HUES64 (cell line): Measurements from ENCODE around the gene HMGXB3.
"Not testable (repeated sequence)": the region's sequence is repeated elsewhere in the genome, so short reads cannot be mapped to it uniquely, and the experiment has no call there.

ENCODE experiments used
- H3K27ac ChIP-seq: 2 replicates; pipeline ENCODE4 v1.7.0; 2013; ENCODE audit warnings: low read depth, low read length, inconsistent platforms
- H3K27me3 ChIP-seq: 2 replicates; pipeline ENCODE4 v1.6.1; 2013; ENCODE audit warnings: mild to moderate bottlenecking, low read length; ENCODE audit not compliant: insufficient read depth
- H3K36me3 ChIP-seq: 2 replicates; pipeline ENCODE4 v1.6.1; 2013; ENCODE audit warnings: mild to moderate bottlenecking, low read length; ENCODE audit not compliant: insufficient read depth
- H3K4me1 ChIP-seq: 2 replicates; pipeline ENCODE4 v1.6.1; 2013; ENCODE audit warnings: mild to moderate bottlenecking, low read length, moderate library complexity; ENCODE audit not compliant: insufficient read depth
- H3K4me3 ChIP-seq: 2 replicates; pipeline ENCODE4 v1.5.1; 2013; ENCODE audit warnings: mild to moderate bottlenecking, low read length, moderate library complexity
- H3K9ac ChIP-seq: 2 replicates; pipeline ENCODE4 v1.6.1; 2013; ENCODE audit warnings: mild to moderate bottlenecking, low read depth, low read length
- H3K9me3 ChIP-seq: 2 replicates; pipeline ENCODE4 v1.6.1; 2013; ENCODE audit warnings: low read depth, low read length; ENCODE audit not compliant: insufficient read depth
- WGBS: fragments of 150-250, 120-280 bp; methylation state at CpG from one replicate; pipeline ENCODE4 v1.1.7; 2013; ENCODE audit warnings: missing lambda C conversion rate; 5-methylcytosine and 5-hydroxymethylcytosine counted together

HMGXB3 gene

DNA sequence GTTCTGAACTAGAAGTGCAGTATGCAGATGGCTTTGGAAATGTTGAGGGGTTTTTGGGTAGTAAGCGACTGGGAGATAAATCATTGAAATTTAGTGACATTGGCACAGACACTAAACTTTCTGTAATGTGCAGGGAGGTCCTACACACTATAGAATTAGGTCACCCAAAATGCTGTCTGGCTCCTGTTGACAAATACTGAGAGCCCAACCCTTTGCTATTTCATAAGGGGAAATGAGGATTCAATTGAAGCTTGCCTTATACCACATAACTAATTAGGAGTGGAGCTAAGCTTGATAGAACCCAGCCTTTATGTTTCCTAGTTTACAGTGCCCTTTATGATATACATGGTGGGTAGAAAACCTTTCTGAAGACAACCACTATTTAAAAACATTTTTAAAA is 22.6 kb downstream of the HMGXB3 start:
- peaks cover 96% of the 10 kb centered on the region for H3K36me3 ChIP-seq
- no peak overlapping the region for H3K27ac ChIP-seq
- H3K4me1 ChIP-seq = peaks cover 23% of the 10 kb centered on the region
- no peaks in the 10 kb centered on the region for H3K27me3 ChIP-seq
- WGBS = 95% methylated on average over 1 of the region's 1 CpG
- no peak overlapping the region for H3K4me3 ChIP-seq
- H3K9me3 ChIP-seq = no peaks in the 10 kb centered on the region
- no peak overlapping the region for H3K9ac ChIP-seq

- H3K27me3 ChIP-seq = no peaks in the 10 kb centered on the region
- H3K27ac ChIP-seq = no peak overlapping the region
- no peak overlapping the region for H3K4me3 ChIP-seq
- H3K4me1 ChIP-seq = peaks cover 23% of the 10 kb centered on the region
- H3K9me3 ChIP-seq = no peaks in the 10 kb centered on the region
- H3K36me3 ChIP-seq = peaks cover 92% of the 10 kb centered on the region
- H3K9ac ChIP-seq = no peak overlapping the region
- WGBS = 96% methylated on average over 9 of the region's 9 CpGs
Observed at GRCh38 chr5:150024346-150024984, 23.9 kb downstream of the HMGXB3 start.

GRCh38 chr5:150026682-150027172 is 26.2 kb downstream of the HMGXB3 start:
- H3K27ac ChIP-seq = no peak overlapping the region
- no peak overlapping the region for H3K4me3 ChIP-seq
- H3K9ac ChIP-seq = no peak overlapping the region
- no peaks in the 10 kb centered on the region for H3K9me3 ChIP-seq
- no peaks in the 10 kb centered on the region for H3K27me3 ChIP-seq
- peaks cover 14% of the 10 kb centered on the region for H3K4me1 ChIP-seq
- WGBS = 94% methylated on average over 4 of the region's 4 CpGs
- peaks cover 92% of the 10 kb centered on the region for H3K36me3 ChIP-seq

- peaks cover 92% of the 10 kb centered on the region for H3K36me3 ChIP-seq
Observed at GRCh38 chr5:150028047-150028446, 27.5 kb downstream of the HMGXB3 start.

GRCh38 chr5:150033334-150033733 is 32.8 kb downstream of the HMGXB3 start:
- WGBS = 93% methylated on average over 4 of the region's 4 CpGs
- no peaks in the 10 kb centered on the region for H3K9me3 ChIP-seq
- H3K27me3 ChIP-seq = no peaks in the 10 kb centered on the region
- no peak overlapping the region for H3K9ac ChIP-seq
- H3K4me3 ChIP-seq = no peak overlapping the region
- H3K27ac ChIP-seq = no peak overlapping the region
- H3K4me1 ChIP-seq = no peaks in the 10 kb centered on the region
- H3K36me3 ChIP-seq = peaks cover 97% of the 10 kb centered on the region

More at GRCh38 chr5:150028047-150028446, 27.5 kb downstream of the HMGXB3 start:
- H3K27ac ChIP-seq, H3K9me3 ChIP-seq, H3K27me3 ChIP-seq, H3K9ac ChIP-seq, H3K4me3 ChIP-seq, H3K4me1 ChIP-seq: not testable (repeated sequence)
- WGBS = no CpG with 5 or more reads among the region's 1 CpG

- H3K4me1 ChIP-seq = no peaks in the 10 kb centered on the region
- no peaks in the 10 kb centered on the region for H3K9me3 ChIP-seq
- no peak overlapping the region for H3K27ac ChIP-seq
- no peak overlapping the region for H3K9ac ChIP-seq
- H3K36me3 ChIP-seq = peaks cover 100% of the 10 kb centered on the region
- 94% methylated on average over 4 of the region's 4 CpGs for WGBS
- H3K27me3 ChIP-seq = no peaks in the 10 kb centered on the region
- H3K4me3 ChIP-seq = no peak overlapping the region
Observed at GRCh38 chr5:150034662-150035061, 34.1 kb downstream of the HMGXB3 start.

GRCh38 chr5:150035139-150035895 is 34.8 kb downstream of the HMGXB3 start:
- Histone ChIP-seq H3K4me3 (no peak overlapping the region), H3K4me1 (no peaks in the 10 kb centered on the region), H3K36me3 (peaks cover 100% of the 10 kb centered on the region), H3K27me3 (no peaks in the 10 kb centered on the region), H3K9ac (no peak overlapping the region), H3K9me3 (no peaks in the 10 kb centered on the region), H3K27ac (no peak overlapping the region)
- 93% methylated on average over 7 of the region's 7 CpGs for WGBS

DNA sequence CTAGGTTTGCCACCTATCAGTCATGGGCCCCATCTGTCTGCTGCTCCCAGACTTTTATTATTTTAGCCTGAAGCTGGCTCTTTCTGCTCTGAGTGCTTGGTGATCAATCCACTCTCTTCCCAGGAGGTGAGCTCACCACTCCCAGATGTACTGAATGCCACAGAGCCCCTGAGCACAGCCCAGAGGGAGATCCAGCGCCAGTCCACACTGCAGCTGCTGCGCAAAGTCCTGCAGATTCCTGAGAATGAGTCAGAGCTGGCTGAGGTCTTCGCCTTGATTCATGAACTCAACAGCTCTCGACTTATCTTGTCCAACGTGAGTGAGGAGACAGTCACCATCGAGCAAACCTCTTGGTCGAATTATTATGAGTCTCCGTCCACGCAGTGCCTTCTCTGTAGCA is 36.0 kb downstream of the HMGXB3 start:
- Histone ChIP-seq H3K4me1 (no peaks in the 10 kb centered on the region), H3K4me3 (no peak overlapping the region), H3K9ac (no peak overlapping the region), H3K9me3 (no peaks in the 10 kb centered on the region), H3K27ac (no peak overlapping the region), H3K27me3 (no peaks in the 10 kb centered on the region), H3K36me3 (peaks cover 100% of the 10 kb centered on the region)
- WGBS = 94% methylated on average over 9 of the region's 9 CpGs

- Histone ChIP-seq H3K9me3 (no peaks in the 10 kb centered on the region), H3K36me3 (peaks cover 100% of the 10 kb centered on the region), H3K9ac (no peak overlapping the region), H3K27ac (no peak overlapping the region), H3K27me3 (no peaks in the 10 kb centered on the region), H3K4me1 (no peaks in the 10 kb centered on the region), H3K4me3 (no peak overlapping the region)
- WGBS = 96% methylated on average over 2 of the region's 2 CpGs
Observed at GRCh38 chr5:150038547-150038946, 38.0 kb downstream of the HMGXB3 start.

DNA sequence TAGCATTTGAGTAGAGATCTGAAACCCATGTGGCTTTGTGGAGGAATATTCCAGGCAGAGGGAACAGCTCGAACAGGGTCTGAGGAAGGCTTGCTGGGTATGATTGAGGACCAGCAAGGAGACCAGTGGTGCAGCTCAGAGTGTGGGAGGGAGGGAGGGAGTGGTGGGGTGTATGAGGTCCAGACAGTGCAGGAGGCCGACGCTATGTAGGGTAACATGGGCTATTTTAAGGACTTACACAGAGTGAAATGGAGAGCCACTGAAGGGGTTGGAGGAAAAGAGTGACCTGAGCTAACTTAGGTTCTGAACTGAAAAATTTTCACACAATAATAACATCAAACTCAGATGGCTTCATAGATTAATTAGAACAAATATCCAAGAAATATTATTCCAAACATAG is 41.9 kb downstream of the HMGXB3 start:
- 95% methylated on average over 3 of the region's 3 CpGs for WGBS
- Histone ChIP-seq H3K36me3 (peaks cover 96% of the 10 kb centered on the region), H3K27ac (no peak overlapping the region), H3K4me1 (no peaks in the 10 kb centered on the region), H3K4me3 (no peak overlapping the region), H3K9me3 (no peaks in the 10 kb centered on the region), H3K27me3 (no peaks in the 10 kb centered on the region), H3K9ac (no peak overlapping the region)

DNA sequence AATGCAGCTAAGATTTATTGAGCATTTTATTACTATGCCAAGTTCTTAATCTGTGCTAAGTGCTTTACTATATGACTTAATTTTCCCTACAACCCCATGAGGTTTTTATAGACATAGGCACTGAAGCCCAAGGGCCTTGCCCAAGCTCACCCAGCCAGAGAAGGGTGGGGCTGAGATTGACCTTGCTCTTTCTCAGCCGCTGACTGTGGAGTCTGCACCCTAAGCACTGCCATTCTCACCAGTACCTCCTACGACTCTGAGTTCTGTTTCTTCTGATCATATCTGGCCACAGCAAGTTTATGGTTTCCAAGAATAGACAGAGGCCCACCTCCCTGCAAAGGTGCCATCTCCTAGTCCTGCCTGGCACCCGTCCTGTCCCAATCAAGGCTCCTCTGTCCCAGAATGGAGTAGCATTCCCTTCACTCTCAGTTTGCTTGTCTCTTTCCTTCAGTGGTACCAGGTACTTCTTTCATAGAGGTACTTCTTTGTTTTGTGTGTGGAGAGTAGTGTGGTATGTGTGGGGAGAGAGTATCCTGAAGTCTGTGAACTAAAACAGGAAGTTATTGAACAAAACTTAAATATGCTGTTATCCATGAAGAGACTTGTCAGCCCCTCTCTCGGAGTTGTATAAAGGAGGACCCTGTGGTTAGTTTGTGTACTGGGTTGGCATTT is 43.3 kb downstream of the HMGXB3 start:
- H3K27ac ChIP-seq = no peak overlapping the region
- no peak overlapping the region for H3K9ac ChIP-seq
- peaks cover 96% of the 10 kb centered on the region for H3K36me3 ChIP-seq

More for the DNA sequence above, 43.3 kb downstream of the HMGXB3 start:
- Histone ChIP-seq H3K4me1 (no peaks in the 10 kb centered on the region), H3K27me3 (no peaks in the 10 kb centered on the region), H3K4me3 (no peak overlapping the region), H3K9me3 (no peaks in the 10 kb centered on the region)
- 88% methylated on average over 4 of the region's 4 CpGs for WGBS
